ENCODE results near the gene SULT1B1.

Gene SULT1B1

DNA sequence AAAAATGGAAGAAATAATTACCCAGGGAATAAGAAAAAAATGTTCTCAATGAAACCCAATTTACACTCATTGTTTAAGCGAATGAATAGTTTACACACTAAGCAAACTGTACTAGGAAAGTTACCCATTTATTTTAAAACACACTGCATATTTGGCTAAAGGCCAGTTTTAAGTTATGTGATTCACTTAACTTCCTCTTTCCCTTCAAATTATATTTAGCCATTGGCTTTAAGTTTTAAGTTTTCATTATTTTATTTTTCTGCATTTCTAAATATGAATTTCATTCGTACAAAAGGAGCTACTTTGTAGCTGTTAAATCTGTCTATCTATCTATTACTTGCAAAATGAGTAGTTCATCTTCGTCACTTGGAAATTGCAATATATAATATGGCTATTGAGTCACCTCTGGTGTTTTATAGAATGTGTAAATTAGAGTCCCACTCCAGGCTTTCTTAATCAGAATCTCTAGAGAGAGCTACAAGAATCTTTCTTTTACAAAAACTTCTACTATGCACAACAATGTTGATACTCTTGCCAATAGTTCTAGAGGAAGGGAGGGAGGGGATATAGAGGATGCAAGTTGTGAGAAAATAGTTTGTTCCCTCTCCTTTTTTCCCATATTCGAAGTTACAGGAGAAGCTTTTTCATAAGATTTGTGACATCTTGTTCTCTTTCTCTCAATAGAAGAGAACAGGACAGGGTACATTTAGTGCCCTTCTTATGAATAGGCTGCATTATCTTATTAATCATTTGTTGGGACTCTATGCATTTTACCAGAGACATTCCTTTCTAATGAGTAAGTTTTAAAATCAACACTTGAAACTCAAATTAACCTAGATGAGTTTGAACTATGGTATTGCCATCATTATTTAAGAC lies 41.8 kb downstream of the SULT1B1 start:
- H3K36me3 ChIP-seq (ENCODE audit: insufficient read depth, low read depth, low read length): no peaks in the 10 kb centered on the region
- H3K9me3 ChIP-seq (ENCODE audit: insufficient read depth, low read depth, low read length): no peaks in the 10 kb centered on the region
- no peak overlapping the region for H3K9ac ChIP-seq (ENCODE audit: low read depth, low read length)
- H3K4me3 ChIP-seq (ENCODE audit: low read length): peak overlapping the region; percentile 36
- peaks cover 11% of the 10 kb centered on the region; the same call in 1 of the 2 replicates for H3K4me1 ChIP-seq (ENCODE audit: insufficient read depth, low read length)
- no peaks in the 10 kb centered on the region for H3K27me3 ChIP-seq (ENCODE audit: insufficient read depth, low read length)
- no peak overlapping the region for H3K27ac ChIP-seq (ENCODE audit: low read length)

DNA sequence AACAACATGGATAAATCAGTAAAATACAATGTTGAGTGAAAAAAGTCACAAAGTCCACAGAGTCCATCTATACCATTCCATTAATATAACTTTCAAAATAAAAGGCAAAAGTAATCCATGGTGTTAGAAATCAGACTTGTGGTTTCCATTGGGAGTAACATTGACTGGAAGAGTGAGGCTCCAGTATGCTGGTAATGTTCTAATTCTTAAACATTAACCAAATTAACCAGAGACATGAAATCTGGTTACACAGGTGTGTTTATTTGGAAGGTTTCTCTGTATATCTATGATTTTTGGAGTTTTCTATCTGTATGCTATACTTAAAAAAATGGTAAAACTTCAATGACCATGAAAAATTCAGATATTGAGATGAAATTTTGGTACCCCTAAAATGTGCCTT lies 42.6 kb downstream of the SULT1B1 start:
- Histone ChIP-seq H3K9ac (ENCODE audit: low read depth, low read length) (no peak overlapping the region), H3K36me3 (ENCODE audit: insufficient read depth, low read depth, low read length) (no peaks in the 10 kb centered on the region), H3K9me3 (ENCODE audit: insufficient read depth, low read depth, low read length) (no peaks in the 10 kb centered on the region), H3K27me3 (ENCODE audit: insufficient read depth, low read length) (no peaks in the 10 kb centered on the region), H3K4me3 (ENCODE audit: low read length) (no peak overlapping the region), H3K27ac (ENCODE audit: low read length) (no peak overlapping the region), H3K4me1 (ENCODE audit: insufficient read depth, low read length) (peaks cover 11% of the 10 kb centered on the region; the same call in 1 of the 2 replicates)

DNA sequence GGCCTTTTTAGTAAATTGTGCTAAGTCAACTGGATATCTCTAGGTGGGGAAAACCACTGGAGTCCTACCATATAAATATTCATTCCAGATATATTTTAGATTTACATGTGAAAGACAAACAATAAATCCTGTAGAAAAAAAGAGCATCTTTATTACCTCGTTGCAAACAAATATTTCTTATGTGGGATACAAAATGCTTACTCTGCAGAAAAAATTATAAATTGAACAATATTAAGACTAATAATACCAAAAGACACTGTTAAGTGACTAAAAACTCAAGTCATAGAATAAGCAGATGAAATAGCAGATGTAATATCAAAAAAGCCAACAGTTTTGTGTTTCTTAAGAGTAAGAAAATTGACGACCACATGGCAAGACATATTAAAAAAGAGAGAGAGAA lies 43.8 kb downstream of the SULT1B1 start:
- no peaks in the 10 kb centered on the region for H3K9me3 ChIP-seq (ENCODE audit: insufficient read depth, low read depth, low read length)
- peaks cover 11% of the 10 kb centered on the region; the same call in 1 of the 2 replicates for H3K4me1 ChIP-seq (ENCODE audit: insufficient read depth, low read length)
- H3K27ac ChIP-seq (ENCODE audit: low read length): no peak overlapping the region
- H3K4me3 ChIP-seq (ENCODE audit: low read length): no peak overlapping the region
- H3K9ac ChIP-seq (ENCODE audit: low read depth, low read length): no peak overlapping the region
- no peaks in the 10 kb centered on the region for H3K27me3 ChIP-seq (ENCODE audit: insufficient read depth, low read length)
- no peaks in the 10 kb centered on the region for H3K36me3 ChIP-seq (ENCODE audit: insufficient read depth, low read depth, low read length)

DNA sequence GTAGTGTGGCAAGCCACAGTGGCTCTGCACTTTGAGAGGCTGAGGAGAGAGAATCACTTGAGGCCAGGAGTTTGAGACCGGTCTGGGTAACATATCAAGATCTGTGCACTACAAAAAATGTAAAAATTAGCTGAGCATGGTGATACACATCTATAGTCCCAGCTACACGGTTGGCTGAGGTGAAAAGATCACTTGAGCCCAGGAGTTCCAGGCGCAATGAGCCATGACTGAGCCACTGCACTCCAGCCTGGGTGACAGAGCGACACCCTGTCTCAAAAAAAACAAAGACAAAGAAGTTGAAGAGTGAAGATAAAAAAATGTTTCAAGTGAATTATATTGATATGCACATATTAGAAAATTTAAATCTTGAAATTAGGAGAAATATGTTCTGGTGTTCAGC lies 46.3 kb downstream of the SULT1B1 start:
- H3K4me3 ChIP-seq (ENCODE audit: low read length): no peak overlapping the region
- no peak overlapping the region for H3K9ac ChIP-seq (ENCODE audit: low read depth, low read length)
- H3K4me1 ChIP-seq (ENCODE audit: insufficient read depth, low read length): peaks cover 7% of the 10 kb centered on the region; the same call in 1 of the 2 replicates
- no peaks in the 10 kb centered on the region for H3K36me3 ChIP-seq (ENCODE audit: insufficient read depth, low read depth, low read length)
- H3K27ac ChIP-seq (ENCODE audit: low read length): no peak overlapping the region
- H3K27me3 ChIP-seq (ENCODE audit: insufficient read depth, low read length): no peaks in the 10 kb centered on the region
- peaks cover 21% of the 10 kb centered on the region; the same call in 1 of the 2 replicates for H3K9me3 ChIP-seq (ENCODE audit: insufficient read depth, low read depth, low read length)

DNA sequence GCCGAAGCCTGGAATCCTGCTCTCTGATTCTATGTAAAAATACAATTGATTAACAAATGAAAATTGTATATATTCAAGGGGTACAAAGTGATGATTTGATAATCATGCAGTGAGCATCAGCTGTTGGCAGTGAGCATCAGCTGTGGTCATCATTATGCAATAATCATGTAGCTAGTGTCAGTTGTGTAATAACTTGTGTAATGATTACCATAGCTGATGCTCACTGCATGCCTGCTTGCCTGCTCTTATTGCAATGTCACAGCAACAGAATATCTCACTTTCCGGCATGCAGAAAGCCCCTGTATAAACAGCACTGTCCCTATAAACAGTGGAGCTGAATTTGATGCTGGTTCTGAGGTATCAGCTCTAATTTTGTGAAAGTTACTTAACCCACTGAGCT lies 46.8 kb downstream of the SULT1B1 start:
- Histone ChIP-seq H3K36me3 (ENCODE audit: insufficient read depth, low read depth, low read length) (no peaks in the 10 kb centered on the region), H3K9ac (ENCODE audit: low read depth, low read length) (no peak overlapping the region), H3K4me1 (ENCODE audit: insufficient read depth, low read length) (peaks cover 4% of the 10 kb centered on the region; the same call in 1 of the 2 replicates), H3K9me3 (ENCODE audit: insufficient read depth, low read depth, low read length) (peaks cover 21% of the 10 kb centered on the region; the same call in 1 of the 2 replicates), H3K27ac (ENCODE audit: low read length) (no peak overlapping the region), H3K27me3 (ENCODE audit: insufficient read depth, low read length) (no peaks in the 10 kb centered on the region), H3K4me3 (ENCODE audit: low read length) (no peak overlapping the region)

DNA sequence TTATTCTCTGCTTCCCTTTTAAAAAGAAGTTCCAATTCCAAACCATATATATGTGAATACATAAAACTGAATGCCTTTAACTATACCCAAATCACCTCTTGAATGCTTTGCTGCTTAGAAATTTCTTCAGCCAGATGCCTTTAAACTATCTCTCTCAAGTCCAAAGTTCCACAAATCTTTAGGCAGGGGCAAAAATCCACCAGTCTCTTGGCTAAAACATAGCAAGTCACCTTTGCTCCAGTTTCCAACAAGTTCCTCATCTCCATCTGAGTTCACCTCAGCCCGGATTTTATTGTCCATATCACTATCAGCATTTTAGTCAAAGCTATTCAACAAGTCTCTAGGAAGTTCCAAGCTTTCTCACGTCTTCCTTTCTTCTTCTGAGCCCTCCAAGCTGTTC lies 49.8 kb downstream of the SULT1B1 start:
- Histone ChIP-seq H3K4me1 (ENCODE audit: insufficient read depth, low read length) (no peaks in the 10 kb centered on the region), H3K4me3 (ENCODE audit: low read length) (no peak overlapping the region), H3K9me3 (ENCODE audit: insufficient read depth, low read depth, low read length) (peaks cover 21% of the 10 kb centered on the region; the same call in 1 of the 2 replicates), H3K27me3 (ENCODE audit: insufficient read depth, low read length) (no peaks in the 10 kb centered on the region), H3K36me3 (ENCODE audit: insufficient read depth, low read depth, low read length) (no peaks in the 10 kb centered on the region), H3K9ac (ENCODE audit: low read depth, low read length) (no peak overlapping the region), H3K27ac (ENCODE audit: low read length) (no peak overlapping the region)

DNA sequence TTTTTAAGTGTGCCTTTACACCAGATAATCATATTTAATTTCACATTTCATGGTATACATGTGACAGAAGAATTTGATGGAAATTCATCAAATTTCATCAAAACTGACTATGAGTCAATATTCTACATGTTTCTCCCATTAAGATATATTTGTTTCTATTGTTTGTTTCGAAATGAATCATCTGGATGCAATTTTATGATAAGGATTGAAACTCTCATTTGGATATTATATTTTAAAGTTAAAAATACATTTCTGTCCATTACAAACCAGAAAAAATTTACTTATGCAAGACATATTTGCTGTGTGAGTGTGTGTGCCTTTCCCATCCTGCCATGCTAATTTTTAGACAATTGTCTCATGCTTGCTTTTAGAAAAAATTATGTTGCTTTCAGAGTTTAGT lies 52.2 kb downstream of the SULT1B1 start:
- H3K9ac ChIP-seq (ENCODE audit: low read depth, low read length): no peak overlapping the region
- no peaks in the 10 kb centered on the region for H3K36me3 ChIP-seq (ENCODE audit: insufficient read depth, low read depth, low read length)
- no peaks in the 10 kb centered on the region for H3K27me3 ChIP-seq (ENCODE audit: insufficient read depth, low read length)
- no peak overlapping the region for H3K27ac ChIP-seq (ENCODE audit: low read length)
- no peak overlapping the region for H3K4me3 ChIP-seq (ENCODE audit: low read length)
- no peaks in the 10 kb centered on the region for H3K4me1 ChIP-seq (ENCODE audit: insufficient read depth, low read length)
- H3K9me3 ChIP-seq (ENCODE audit: insufficient read depth, low read depth, low read length): peaks cover 21% of the 10 kb centered on the region; the same call in 1 of the 2 replicates

DNA sequence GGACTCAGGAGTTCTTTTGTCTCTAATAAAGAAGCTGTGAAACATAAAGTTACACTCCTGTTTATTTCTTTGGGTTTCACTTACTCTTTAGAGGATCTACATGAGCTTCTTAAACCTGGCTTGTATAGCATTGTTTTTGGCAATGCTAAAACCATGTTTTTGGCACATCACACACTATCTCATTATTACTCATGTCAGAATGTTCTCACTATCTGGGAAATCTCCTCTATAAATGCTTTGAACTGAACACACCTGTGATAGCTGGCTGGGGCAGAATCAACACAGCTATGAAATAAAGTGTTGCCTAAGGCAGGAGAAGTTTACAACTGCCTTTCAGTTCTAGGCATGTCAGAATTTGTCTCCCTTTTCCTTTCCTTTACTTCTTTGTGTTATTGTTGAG lies 52.6 kb downstream of the SULT1B1 start:
- H3K9me3 ChIP-seq (ENCODE audit: insufficient read depth, low read depth, low read length): peaks cover 21% of the 10 kb centered on the region; the same call in 1 of the 2 replicates
- H3K4me1 ChIP-seq (ENCODE audit: insufficient read depth, low read length): no peaks in the 10 kb centered on the region
- no peak overlapping the region for H3K9ac ChIP-seq (ENCODE audit: low read depth, low read length)
- no peak overlapping the region for H3K27ac ChIP-seq (ENCODE audit: low read length)
- no peaks in the 10 kb centered on the region for H3K27me3 ChIP-seq (ENCODE audit: insufficient read depth, low read length)
- H3K36me3 ChIP-seq (ENCODE audit: insufficient read depth, low read depth, low read length): no peaks in the 10 kb centered on the region
- no peak overlapping the region for H3K4me3 ChIP-seq (ENCODE audit: low read length)

DNA sequence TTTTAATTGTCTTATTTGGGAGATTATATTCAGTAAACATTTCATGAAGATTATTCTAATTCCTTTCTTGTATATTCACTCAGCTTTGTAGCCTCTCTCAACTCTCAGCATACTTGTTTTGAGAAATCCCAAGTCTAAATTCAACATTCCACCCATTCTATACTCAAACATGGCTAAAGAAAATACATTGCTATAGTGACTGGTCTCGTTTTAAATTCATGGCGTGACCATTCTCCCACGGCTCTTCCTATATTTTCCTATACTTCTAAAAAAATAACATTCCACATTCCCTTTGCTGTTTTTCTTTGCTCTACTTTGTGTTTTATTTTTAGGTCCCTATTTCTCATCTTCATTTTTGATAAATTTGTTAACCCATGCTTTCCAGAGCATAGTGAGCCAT lies 58.2 kb downstream of the SULT1B1 start:
- Histone ChIP-seq H3K9me3 (ENCODE audit: insufficient read depth, low read depth, low read length) (no peaks in the 10 kb centered on the region), H3K36me3 (ENCODE audit: insufficient read depth, low read depth, low read length) (no peaks in the 10 kb centered on the region), H3K27ac (ENCODE audit: low read length) (no peak overlapping the region), H3K4me3 (ENCODE audit: low read length) (no peak overlapping the region), H3K27me3 (ENCODE audit: insufficient read depth, low read length) (no peaks in the 10 kb centered on the region), H3K4me1 (ENCODE audit: insufficient read depth, low read length) (no peaks in the 10 kb centered on the region), H3K9ac (ENCODE audit: low read depth, low read length) (no peak overlapping the region)

DNA sequence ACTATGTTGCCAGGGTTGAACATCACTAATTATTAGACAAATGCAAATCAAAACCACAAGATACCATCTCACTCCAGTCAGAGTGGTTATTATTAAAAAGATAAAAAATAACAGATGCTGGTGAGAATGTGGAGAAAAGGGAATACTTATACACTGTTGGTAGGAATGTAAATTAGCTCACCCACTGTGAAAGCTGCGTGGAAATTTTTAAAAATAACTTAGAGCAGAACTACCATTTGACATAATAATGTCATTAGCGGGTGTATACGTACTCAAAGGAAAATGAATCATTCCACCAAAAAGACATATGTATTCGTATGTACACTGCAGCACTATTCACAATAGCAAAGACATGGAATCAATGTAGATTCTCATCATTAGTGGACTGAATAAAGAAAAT lies 58.7 kb downstream of the SULT1B1 start:
- Histone ChIP-seq H3K36me3 (ENCODE audit: insufficient read depth, low read depth, low read length) (no peaks in the 10 kb centered on the region), H3K27me3 (ENCODE audit: insufficient read depth, low read length) (no peaks in the 10 kb centered on the region), H3K4me3 (ENCODE audit: low read length) (no peak overlapping the region), H3K9me3 (ENCODE audit: insufficient read depth, low read depth, low read length) (no peaks in the 10 kb centered on the region), H3K4me1 (ENCODE audit: insufficient read depth, low read length) (no peaks in the 10 kb centered on the region), H3K9ac (ENCODE audit: low read depth, low read length) (no peak overlapping the region), H3K27ac (ENCODE audit: low read length) (no peak overlapping the region)

DNA sequence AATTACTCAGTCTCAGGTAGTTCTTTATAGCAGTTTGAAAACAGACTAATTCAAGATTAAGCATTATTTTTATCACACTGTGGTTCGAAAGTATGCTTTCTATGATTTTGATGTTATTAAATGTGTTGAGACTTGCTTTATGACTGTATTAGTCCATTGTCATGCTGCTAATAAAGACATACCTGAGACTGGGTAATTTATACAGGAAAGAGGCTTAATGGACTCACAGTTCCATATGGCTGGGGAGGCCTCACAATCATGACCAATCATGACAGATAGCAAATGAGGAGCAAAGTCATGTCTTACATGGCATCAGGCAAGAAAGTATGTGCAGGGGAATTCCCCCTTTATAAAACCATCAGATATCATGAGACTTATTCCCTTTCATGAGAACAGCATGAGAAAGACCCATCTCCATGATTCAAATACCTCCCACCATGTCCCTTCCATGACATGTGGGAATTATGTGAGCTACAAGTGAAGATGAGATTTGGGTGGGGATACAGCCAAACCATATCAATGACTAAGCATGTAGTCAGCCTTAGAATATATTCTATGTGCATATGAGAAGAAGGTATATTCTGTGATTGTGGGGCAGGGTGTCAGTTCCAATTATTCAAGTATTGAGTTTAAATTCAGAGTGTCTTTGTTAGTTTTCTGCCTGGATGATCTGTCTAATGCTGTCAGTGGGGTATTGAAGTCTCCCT lies 62.7 kb downstream of the SULT1B1 start:
- Histone ChIP-seq H3K4me1 (ENCODE audit: insufficient read depth, low read length) (no peaks in the 10 kb centered on the region), H3K9me3 (ENCODE audit: insufficient read depth, low read depth, low read length) (no peaks in the 10 kb centered on the region), H3K9ac (ENCODE audit: low read depth, low read length) (no peak overlapping the region), H3K36me3 (ENCODE audit: insufficient read depth, low read depth, low read length) (no peaks in the 10 kb centered on the region), H3K27ac (ENCODE audit: low read length) (no peak overlapping the region), H3K27me3 (ENCODE audit: insufficient read depth, low read length) (no peaks in the 10 kb centered on the region), H3K4me3 (ENCODE audit: low read length) (no peak overlapping the region)

DNA sequence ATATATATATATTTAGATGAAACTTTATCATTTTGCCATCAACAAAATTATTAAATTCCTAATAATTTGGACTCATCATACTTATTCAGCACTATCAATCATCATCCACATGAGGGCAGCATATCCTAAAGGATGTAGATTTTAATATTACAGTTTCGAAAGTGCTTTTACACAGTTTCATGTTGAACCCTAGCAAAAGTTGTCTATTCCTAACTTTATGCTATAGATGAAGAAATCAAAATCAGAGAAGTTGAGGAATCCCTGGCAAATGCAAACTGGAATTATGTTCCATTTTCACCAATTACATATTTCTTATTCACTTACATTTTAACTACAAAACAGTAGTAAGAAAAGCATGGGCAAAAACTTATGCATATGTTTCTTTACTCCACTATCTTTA lies 70.8 kb downstream of the SULT1B1 start:
- H3K9me3 ChIP-seq (ENCODE audit: insufficient read depth, low read depth, low read length): no peaks in the 10 kb centered on the region
- no peaks in the 10 kb centered on the region for H3K4me1 ChIP-seq (ENCODE audit: insufficient read depth, low read length)
- no peaks in the 10 kb centered on the region for H3K36me3 ChIP-seq (ENCODE audit: insufficient read depth, low read depth, low read length)
- H3K27me3 ChIP-seq (ENCODE audit: insufficient read depth, low read length): no peaks in the 10 kb centered on the region
- H3K4me3 ChIP-seq (ENCODE audit: low read length): no peak overlapping the region
- no peak overlapping the region for H3K27ac ChIP-seq (ENCODE audit: low read length)
- H3K9ac ChIP-seq (ENCODE audit: low read depth, low read length): no peak overlapping the region
